Measurements from ENCODE around the gene PTP4A1.
"Not testable (repeated sequence)": the region's sequence is repeated elsewhere in the genome, so short reads cannot be mapped to it uniquely, and the experiment has no call there.

PTP4A1 gene

DNA sequence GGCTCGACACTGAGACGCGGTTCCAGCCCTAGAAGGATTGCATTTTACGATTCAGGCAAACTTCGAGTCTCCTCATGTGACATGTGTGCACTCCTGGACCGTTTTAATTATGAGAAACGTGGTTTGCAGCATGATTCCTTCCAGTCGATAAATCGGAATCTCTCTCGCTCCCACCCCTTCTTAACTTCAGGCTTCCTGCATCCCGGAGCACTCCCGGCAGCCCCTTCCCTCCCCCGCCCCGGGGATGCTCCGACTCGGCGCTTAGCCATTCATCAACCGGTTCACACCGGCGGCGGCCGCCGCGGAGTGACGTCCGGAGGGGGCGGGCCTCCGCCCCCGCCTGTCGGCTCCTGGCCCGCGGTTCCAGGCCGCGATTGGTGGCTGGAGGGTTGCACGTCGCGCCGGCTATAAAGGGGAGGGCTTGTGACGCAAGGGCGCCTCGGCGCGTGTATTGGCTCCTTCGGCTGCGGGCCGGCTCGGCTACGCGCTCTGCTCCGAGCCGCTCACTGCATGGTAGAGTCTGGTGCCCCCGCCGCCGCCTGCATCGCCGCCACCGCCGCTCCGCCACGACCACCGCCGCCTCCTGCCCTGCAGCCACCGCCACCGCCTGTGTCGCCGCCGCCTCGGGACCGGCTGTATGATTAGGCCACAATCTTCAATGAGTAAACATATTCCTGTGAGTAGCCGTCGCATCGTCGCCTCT lies at the start of gene PTP4A1, which contains the start of gene LOC128125822:
Gene PTP4A1 (plus strand): TSS at position 437 of the 703 bp plus-strand sequence. CDS start 4,401 bp downstream, outside the sequence.
Gene LOC128125822 (plus strand): TSS at position 437 of the 703 bp plus-strand sequence.
- TF ChIP-seq FOXP2 (optimal IDR thresholded peaks at IDR 0.05; ENCODE audit: control extremely low read depth, extremely low read length, insufficient read depth) (no peak), POLR2AphosphoS5 (IDR thresholded peaks at IDR 0.05; ENCODE audit: borderline replicate concordance, low read depth, low read length) (peak; percentile 88), EZH2 (IDR thresholded peaks at IDR 0.05) (no peak)

DNA sequence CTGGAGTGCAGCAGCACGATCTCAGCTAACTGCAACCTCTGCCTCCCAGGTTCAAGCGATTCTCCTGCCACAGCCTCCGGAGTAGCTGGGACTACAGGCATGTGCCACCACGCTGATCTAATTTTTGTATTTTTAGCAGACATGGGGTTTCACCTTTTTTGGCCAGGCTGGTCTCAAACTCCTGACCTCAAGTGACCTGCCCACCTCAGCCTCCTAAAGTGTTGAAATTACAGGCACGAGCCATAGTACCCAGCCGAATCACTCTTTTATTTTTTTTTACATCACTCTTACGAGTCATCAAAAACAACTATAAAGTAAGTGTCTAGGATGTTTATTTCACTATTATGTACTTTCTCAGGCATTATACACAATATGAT lies 49.4 kb upstream of the PTP4A1 start:
- not testable (repeated sequence) for H3K27ac ChIP-seq, H3K4me3 ChIP-seq

More for the DNA sequence above, at the start of gene PTP4A1, which contains the start of gene LOC128125822:
- Histone ChIP-seq H3K36me3 (ENCODE audit: insufficient read depth, low read length) (peaks cover 17% of the 10 kb centered on the region), H3K9me3 (ENCODE audit: low read depth, low read length) (no peaks in the 10 kb centered on the region), H3K27ac (peak within 1 kb of the TSS; percentile 83), H3K4me3 (peak within 1 kb of the TSS; percentile 93), H3K9ac (ENCODE audit: insufficient read length) (peak within 1 kb of the TSS; percentile 94)
- DNase-seq (ENCODE audit: low read depth, low spot score) = peak; percentile 79

DNA sequence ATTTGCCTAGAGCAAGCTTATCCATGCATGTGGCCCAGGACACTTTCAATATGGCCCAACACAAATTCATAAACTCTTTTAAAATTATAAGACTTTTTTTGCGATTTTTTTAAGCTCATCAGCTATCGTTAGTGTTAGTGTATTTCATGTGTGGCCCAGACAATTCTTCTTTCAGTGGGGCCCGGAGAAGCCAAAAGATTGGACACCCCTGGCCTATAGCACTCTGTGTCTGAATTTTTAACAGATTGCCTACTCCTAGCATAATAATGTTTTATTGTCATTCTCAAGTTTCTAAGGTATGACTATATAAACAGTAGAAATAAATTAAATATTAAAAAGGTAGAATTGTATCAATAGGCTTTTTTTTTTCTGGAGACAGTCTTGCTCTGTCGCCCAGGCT lies 48.6 kb upstream of the PTP4A1 start:
- Histone ChIP-seq H3K9me3 (ENCODE audit: low read depth, low read length) (no peaks in the 10 kb centered on the region), H3K9ac (ENCODE audit: insufficient read length) (no peak overlapping the region), H3K36me3 (ENCODE audit: insufficient read depth, low read length) (no peaks in the 10 kb centered on the region), H3K27ac (no peak overlapping the region), H3K4me3 (no peak overlapping the region)
- TF ChIP-seq FOXP2 (optimal IDR thresholded peaks at IDR 0.05; ENCODE audit: control extremely low read depth, extremely low read length, insufficient read depth) (no peak), POLR2AphosphoS5 (IDR thresholded peaks at IDR 0.05; ENCODE audit: borderline replicate concordance, low read depth, low read length) (no peak), EZH2 (IDR thresholded peaks at IDR 0.05) (no peak)
- DNase-seq (ENCODE audit: low read depth, low spot score) = no peak

More for the DNA sequence above, 49.4 kb upstream of the PTP4A1 start:
- not testable (repeated sequence) for H3K36me3 ChIP-seq (ENCODE audit: insufficient read depth, low read length); H3K9ac ChIP-seq (ENCODE audit: insufficient read length); H3K9me3 ChIP-seq (ENCODE audit: low read depth, low read length); DNase-seq (ENCODE audit: low read depth, low spot score)

DNA sequence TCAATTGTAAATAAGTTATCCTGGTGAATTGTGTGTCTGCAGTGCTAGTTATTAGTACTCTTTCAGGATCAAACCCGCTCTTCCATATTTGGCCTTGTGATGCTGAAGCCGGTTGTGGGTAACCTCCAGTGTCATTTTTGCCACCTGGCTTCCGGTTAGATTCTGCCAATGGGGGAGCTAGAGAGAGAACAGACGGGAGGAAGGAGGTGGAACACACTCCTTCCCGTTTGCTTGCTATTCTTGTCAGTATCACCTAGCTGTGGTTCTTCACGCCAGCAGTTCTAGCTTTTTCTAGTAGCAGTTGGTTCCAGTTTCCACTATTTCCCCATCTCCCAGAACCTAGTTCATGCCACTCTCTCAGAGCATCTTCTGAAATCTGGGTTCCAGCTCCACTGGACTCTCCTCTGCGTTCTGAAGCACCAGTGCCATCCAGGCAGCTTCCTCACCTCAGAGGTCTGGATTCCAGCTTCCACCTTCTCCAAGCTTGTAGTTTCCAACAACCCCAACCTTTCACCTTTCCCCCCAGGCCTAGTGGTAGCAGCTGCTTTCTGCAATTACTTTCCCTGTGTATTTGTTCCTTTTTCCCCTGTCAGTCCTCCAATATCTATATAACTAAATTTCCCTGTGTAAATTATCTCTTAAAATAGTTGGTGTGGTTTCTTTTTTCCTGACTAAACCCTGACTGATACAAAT lies 46.9 kb upstream of the PTP4A1 start:
- Histone ChIP-seq H3K27ac (no peak overlapping the region), H3K36me3 (ENCODE audit: insufficient read depth, low read length) (no peaks in the 10 kb centered on the region), H3K4me3 (no peak overlapping the region), H3K9ac (ENCODE audit: insufficient read length) (no peak overlapping the region), H3K9me3 (ENCODE audit: low read depth, low read length) (no peaks in the 10 kb centered on the region)
- DNase-seq (ENCODE audit: low read depth, low spot score) = no peak
- no peak for TF ChIP-seq FOXP2 (optimal IDR thresholded peaks at IDR 0.05; ENCODE audit: control extremely low read depth, extremely low read length, insufficient read depth)
- no peak for TF ChIP-seq EZH2 (IDR thresholded peaks at IDR 0.05)
- TF ChIP-seq POLR2AphosphoS5 (IDR thresholded peaks at IDR 0.05; ENCODE audit: borderline replicate concordance, low read depth, low read length) = no peak

DNA sequence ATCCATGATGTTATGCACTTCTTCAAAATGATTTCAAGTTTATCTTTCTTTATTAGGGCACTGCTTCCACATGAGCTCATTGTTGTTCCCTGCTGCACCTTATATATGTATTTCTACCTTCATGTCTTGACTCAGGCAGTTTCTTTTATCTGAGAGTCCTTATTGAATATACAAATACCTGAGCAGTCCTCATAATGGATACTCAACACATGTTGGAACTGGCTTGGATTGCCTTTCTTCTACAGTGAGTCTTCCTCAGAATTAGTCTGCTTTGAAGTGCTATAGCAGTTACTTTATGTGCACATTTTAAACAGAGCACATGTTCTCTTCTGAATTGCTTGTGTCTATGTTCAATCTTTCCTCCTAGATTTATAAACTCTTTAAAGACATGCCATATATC lies 45.3 kb upstream of the PTP4A1 start:
- DNase-seq (ENCODE audit: low read depth, low spot score) = no peak
- Histone ChIP-seq H3K27ac (no peak overlapping the region), H3K4me3 (no peak overlapping the region), H3K36me3 (ENCODE audit: insufficient read depth, low read length) (no peaks in the 10 kb centered on the region), H3K9ac (ENCODE audit: insufficient read length) (no peak overlapping the region), H3K9me3 (ENCODE audit: low read depth, low read length) (no peaks in the 10 kb centered on the region)
- TF ChIP-seq POLR2AphosphoS5 (IDR thresholded peaks at IDR 0.05; ENCODE audit: borderline replicate concordance, low read depth, low read length) (no peak), EZH2 (IDR thresholded peaks at IDR 0.05) (no peak), FOXP2 (optimal IDR thresholded peaks at IDR 0.05; ENCODE audit: control extremely low read depth, extremely low read length, insufficient read depth) (no peak)

DNA sequence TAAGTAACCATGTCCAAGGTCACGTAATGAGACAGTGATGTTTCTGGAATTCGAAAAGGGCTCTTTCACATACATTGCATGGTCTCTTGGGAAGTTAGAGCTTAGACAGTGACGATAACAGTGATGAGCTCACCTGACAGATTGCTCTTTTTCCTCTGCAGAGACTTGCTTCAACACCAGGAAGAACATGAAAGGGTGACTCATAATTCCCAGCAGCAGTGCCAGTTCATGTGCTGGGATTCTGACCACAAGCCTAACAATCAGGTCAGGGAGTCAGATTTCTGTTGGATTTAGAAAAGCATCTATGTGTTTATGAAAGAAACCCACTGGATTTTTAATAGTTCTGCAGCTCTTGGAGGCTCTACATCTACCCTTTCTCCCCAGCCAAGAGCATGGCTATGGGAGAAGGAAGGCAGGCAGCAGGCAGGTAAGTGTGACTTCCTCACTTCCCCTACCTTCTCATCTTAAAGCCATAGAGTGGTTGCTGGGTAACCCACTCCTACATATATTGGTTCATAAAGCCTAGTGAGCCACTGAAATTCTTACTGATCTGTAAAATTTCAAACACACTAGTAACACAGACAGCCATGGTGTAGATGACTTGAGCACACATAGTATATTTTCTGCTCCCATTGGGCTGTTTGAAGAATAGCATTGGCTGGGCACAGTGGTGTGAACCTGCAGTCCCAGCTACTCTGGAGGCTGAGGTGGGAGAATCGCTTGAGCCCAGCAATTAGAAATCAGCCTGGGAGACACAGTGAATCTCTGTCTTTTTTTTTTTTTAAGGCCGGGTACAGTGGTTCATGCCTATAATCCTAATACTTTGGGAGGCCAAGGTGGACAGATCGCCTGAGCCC lies 44.4 kb upstream of the PTP4A1 start:
- Histone ChIP-seq H3K9ac (ENCODE audit: insufficient read length) (no peak overlapping the region), H3K4me3 (no peak overlapping the region), H3K9me3 (ENCODE audit: low read depth, low read length) (no peaks in the 10 kb centered on the region), H3K36me3 (ENCODE audit: insufficient read depth, low read length) (no peaks in the 10 kb centered on the region), H3K27ac (no peak overlapping the region)
- TF ChIP-seq EZH2 (IDR thresholded peaks at IDR 0.05) = no peak
- TF ChIP-seq POLR2AphosphoS5 (IDR thresholded peaks at IDR 0.05; ENCODE audit: borderline replicate concordance, low read depth, low read length) = no peak
- TF ChIP-seq FOXP2 (optimal IDR thresholded peaks at IDR 0.05; ENCODE audit: control extremely low read depth, extremely low read length, insufficient read depth) = no peak
- no peak for DNase-seq (ENCODE audit: low read depth, low spot score)

DNA sequence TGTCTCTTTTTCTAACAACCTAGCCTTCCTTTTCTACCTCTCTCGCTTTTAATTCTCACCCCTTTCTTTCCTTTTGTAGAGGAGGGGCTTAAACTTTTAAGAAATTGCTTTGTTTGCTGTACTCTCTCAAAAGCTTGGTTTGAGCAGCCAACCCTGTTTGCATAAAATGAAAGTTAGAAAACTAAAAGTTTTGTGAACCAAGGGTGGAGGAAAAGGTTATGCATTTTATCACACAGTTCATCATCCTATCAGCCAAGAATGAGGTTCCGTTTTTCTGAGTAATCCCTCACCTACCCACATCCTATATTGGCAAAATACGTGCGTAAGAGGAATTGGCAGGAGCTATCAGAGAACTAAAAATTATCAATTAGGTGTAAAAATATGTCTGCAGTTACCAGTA lies 42.8 kb upstream of the PTP4A1 start:
- H3K27ac ChIP-seq = no peak overlapping the region
- H3K9ac ChIP-seq (ENCODE audit: insufficient read length) = no peak overlapping the region

DNA sequence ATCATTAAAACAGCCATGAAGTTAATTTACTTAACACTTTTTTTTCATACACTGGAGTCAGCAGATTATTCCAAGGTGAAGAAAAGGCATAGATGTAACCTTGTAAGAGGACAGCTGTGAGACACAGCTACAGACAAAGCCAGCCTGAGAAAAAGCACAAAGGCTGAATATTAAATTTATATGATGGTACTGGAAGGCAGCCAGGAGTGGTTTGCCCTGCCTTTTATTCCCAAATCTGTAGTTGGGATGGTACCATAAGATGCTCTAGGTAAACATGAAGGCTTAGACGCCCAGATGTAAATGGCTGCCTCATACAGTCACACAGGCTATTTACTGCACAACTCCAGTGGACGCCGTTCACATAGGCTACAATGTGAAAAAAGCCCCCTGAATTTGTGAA lies 42.1 kb upstream of the PTP4A1 start:
- no peak for DNase-seq (ENCODE audit: low read depth, low spot score)
- TF ChIP-seq EZH2 (IDR thresholded peaks at IDR 0.05) (no peak), FOXP2 (optimal IDR thresholded peaks at IDR 0.05; ENCODE audit: control extremely low read depth, extremely low read length, insufficient read depth) (no peak), POLR2AphosphoS5 (IDR thresholded peaks at IDR 0.05; ENCODE audit: borderline replicate concordance, low read depth, low read length) (no peak)
- Histone ChIP-seq H3K4me3 (no peak overlapping the region), H3K9ac (ENCODE audit: insufficient read length) (no peak overlapping the region), H3K27ac (no peak overlapping the region), H3K36me3 (ENCODE audit: insufficient read depth, low read length) (no peaks in the 10 kb centered on the region), H3K9me3 (ENCODE audit: low read depth, low read length) (no peaks in the 10 kb centered on the region)

More for the DNA sequence above, 42.8 kb upstream of the PTP4A1 start:
- Histone ChIP-seq H3K9me3 (ENCODE audit: low read depth, low read length) (no peaks in the 10 kb centered on the region), H3K36me3 (ENCODE audit: insufficient read depth, low read length) (no peaks in the 10 kb centered on the region), H3K4me3 (no peak overlapping the region)
- TF ChIP-seq POLR2AphosphoS5 (IDR thresholded peaks at IDR 0.05; ENCODE audit: borderline replicate concordance, low read depth, low read length) (no peak), EZH2 (IDR thresholded peaks at IDR 0.05) (no peak), FOXP2 (optimal IDR thresholded peaks at IDR 0.05; ENCODE audit: control extremely low read depth, extremely low read length, insufficient read depth) (no peak)
- DNase-seq (ENCODE audit: low read depth, low spot score) = no peak
